ENCODE results near the gene OTUD5.

DNA sequence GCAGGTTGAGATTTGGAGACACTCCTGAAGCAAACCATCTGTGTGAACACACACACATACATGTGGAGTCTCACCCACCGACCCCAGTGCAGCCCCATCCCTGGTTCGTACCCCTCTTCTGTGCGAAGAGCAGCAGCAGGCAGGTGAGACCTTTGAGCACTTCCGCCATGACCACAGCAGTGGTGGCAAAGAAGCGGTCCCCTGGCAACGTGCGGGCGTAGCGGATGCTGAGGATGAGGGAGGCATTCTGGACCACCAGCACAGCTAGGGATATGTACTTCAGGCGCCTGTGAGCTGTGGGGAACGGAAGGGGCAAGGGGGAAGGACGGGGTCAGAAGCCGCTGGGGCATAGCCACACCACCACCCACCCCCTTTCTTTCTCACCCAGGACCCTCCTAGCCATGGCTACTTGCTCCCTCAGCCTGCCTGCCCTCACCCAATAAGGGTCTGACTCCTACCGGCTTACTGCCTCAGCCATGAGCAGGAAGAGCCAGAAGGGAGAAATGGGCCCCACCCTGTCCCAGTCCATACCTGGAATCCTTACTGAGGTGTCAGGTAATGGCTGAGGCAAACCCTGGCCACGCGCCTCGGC lies 47.6 kb downstream of the OTUD5 start:
- no peak for TF ChIP-seq CTCF (IDR thresholded peaks at IDR 0.05 in 8 of 11, conservative IDR thresholded peaks at IDR 0.05 in 3 of 11)
- no peak for TF ChIP-seq POLR2A (IDR thresholded peaks at IDR 0.05)
- TF ChIP-seq POLR2AphosphoS5 (IDR thresholded peaks at IDR 0.05), result peak; percentile 50 to 71 (median 63)
